ENCODE measurements around the gene MMP14. TPM values are rescaled to one million over a fixed set of nuclear protein-coding genes. Genes with fewer than 3 reads are reported as not detected.

Gene MMP14
- total and polyA plus RNA-seq, 3 donors from 2014 or later = 14.2 to 54.6 (median 35.8) TPM

DNA sequence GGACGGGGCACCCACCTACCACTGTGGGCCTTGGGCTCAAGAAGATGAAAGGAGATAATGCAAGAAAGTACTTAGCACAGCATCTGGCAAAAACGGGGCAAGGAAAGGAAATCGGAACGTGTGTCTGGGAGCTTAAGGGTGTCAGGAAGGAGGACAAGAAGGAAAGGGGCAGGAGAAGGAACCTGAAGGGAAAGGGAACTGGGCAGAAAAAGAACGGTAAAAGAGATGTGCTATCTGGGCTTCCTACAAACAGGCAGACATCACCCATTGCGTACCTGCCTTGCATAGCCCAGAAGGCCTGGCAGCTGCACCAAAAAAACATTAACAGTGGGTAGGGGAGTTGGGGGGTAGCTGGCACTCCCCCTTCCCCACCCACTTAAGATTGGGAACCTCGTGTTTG, 45.7 kb downstream of the MMP14 start:
- Histone ChIP-seq H3K4me1 (peaks cover 7% of the 10 kb centered on the region), H3K4me3 (no peak overlapping the region), H3K27me3 (no peaks in the 10 kb centered on the region), H3K27ac (no peak overlapping the region), H3K36me3 (ENCODE audit: low read depth, missing control alignments) (no peaks in the 10 kb centered on the region), H3K9me3 (no peaks in the 10 kb centered on the region)
- no peak for DNase-seq
- TF ChIP-seq, protein P1, sequence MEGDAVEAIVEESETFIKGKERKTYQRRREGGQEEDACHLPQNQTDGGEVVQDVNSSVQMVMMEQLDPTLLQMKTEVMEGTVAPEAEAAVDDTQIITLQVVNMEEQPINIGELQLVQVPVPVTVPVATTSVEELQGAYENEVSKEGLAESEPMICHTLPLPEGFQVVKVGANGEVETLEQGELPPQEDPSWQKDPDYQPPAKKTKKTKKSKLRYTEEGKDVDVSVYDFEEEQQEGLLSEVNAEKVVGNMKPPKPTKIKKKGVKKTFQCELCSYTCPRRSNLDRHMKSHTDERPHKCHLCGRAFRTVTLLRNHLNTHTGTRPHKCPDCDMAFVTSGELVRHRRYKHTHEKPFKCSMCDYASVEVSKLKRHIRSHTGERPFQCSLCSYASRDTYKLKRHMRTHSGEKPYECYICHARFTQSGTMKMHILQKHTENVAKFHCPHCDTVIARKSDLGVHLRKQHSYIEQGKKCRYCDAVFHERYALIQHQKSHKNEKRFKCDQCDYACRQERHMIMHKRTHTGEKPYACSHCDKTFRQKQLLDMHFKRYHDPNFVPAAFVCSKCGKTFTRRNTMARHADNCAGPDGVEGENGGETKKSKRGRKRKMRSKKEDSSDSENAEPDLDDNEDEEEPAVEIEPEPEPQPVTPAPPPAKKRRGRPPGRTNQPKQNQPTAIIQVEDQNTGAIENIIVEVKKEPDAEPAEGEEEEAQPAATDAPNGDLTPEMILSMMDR (IDR thresholded peaks at IDR 0.05) = no peak
- no peak for TF ChIP-seq POLR2A (IDR thresholded peaks at IDR 0.05)
- WGBS, 2 donors = 44% methylated on average over 7 of the region's 7 CpGs
- intact Hi-C loops (cut with DNase I; ENCODE audit: low total_unique reads) = no loop called here

DNA sequence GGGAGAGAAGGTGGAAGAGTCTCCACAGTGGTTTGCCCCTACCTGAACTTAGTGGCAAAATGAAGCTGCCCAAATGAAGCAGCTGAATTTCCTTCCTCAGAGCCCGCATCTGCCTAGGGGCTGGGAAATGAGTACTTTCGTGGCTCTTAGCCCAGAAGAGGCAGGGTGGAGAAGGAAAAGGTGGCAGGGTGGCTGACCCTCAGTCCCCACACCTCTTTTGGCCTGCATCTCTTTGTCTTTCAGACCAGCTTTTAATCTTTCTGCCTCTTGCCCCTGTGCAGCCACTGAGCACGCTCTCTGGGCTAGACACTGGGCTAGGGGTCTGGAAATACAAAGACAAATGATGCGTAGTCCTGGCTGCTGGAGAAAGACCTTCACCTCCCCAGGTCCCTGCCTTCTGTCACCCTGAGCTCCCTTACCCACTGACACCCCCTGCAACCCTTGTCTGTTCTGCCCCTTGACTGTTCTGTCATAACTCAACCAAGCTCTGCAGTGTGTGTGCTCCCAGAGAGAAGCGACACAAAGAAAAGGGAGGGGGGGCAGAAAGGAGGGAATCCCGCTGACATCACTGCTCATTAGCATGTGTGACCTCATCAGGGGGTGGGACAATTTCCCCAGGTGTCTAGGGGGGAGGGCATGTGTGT, 46.3 kb downstream of the MMP14 start:
- intact Hi-C loops (cut with DNase I; ENCODE audit: low total_unique reads) = no loop called here

DNA sequence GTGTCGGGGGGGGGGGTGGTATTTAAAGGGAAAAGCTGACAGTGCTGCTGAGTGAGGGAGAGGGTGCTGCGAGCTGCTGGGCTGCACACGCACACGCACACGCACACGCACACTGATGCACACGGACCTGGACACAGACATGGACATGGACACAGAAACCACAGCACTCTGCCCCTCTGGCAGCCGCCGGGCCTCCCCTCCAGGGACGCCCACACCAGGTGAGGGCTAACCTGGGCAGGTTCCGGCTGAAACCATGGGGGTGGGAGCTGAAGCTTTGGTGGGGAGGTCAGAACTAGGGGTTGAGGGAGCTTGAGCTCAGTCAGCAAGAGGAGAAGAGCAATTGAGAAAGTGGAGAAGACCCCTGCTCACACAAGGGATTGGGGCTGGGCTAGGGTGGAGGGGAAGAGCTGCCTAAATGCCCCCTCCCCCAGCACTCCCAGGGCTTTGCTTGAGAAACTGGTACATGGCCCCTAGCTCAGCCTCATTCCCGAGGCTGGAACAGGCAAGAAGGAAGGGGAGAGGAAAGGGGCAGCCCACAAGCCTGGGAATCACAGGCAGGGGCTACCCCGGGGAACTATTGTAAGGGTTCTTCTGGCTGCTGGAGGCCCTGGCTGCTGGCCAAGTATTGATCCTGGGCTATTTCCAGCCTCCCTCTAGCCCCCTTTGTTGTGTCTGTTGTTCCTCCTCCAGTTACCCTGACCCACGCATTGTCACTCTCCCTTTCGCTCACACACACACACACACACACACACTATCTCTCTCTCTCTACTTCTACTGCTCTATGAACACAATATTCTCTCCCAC, 47.0 kb downstream of the MMP14 start, which contains the start of gene REM2:
Gene REM2, plus strand, starts transcription at position 50 of the 804 bp plus-strand sequence. Its CDS starts 66 bp downstream, at position 116.
- Histone ChIP-seq H3K36me3 (ENCODE audit: low read depth, missing control alignments) (no peaks in the 10 kb centered on the region), H3K4me3 (no peak within 1 kb of the TSS), H3K4me1 (peaks cover 15% of the 10 kb centered on the region), H3K9me3 (no peaks in the 10 kb centered on the region), H3K27ac (no peak within 1 kb of the TSS), H3K27me3 (no peaks in the 10 kb centered on the region)
- intact Hi-C loops (cut with DNase I; ENCODE audit: low total_unique reads) = no loop called here
- no peak for DNase-seq
- TF ChIP-seq, protein P1 (IDR thresholded peaks at IDR 0.05) = no peak
- no peak for TF ChIP-seq POLR2A (IDR thresholded peaks at IDR 0.05)
- 35 to 40% methylated on average over 14 to 15 of the region's 15 CpGs for WGBS, 2 donors

More for the DNA sequence above, 46.3 kb downstream of the MMP14 start:
- no peaks in the 10 kb centered on the region for H3K9me3 ChIP-seq
- 31 to 48% methylated on average over 6 of the region's 6 CpGs for WGBS, 2 donors
- DNase-seq = peak; percentile 54
- TF ChIP-seq, protein P1 (IDR thresholded peaks at IDR 0.05) = no peak
- no peak for TF ChIP-seq POLR2A (IDR thresholded peaks at IDR 0.05)
- H3K27me3 ChIP-seq = no peaks in the 10 kb centered on the region
- H3K4me1 ChIP-seq = peaks cover 11% of the 10 kb centered on the region
- no peak overlapping the region for H3K4me3 ChIP-seq
- no peaks in the 10 kb centered on the region for H3K36me3 ChIP-seq (ENCODE audit: low read depth, missing control alignments)
- no peak overlapping the region for H3K27ac ChIP-seq

DNA sequence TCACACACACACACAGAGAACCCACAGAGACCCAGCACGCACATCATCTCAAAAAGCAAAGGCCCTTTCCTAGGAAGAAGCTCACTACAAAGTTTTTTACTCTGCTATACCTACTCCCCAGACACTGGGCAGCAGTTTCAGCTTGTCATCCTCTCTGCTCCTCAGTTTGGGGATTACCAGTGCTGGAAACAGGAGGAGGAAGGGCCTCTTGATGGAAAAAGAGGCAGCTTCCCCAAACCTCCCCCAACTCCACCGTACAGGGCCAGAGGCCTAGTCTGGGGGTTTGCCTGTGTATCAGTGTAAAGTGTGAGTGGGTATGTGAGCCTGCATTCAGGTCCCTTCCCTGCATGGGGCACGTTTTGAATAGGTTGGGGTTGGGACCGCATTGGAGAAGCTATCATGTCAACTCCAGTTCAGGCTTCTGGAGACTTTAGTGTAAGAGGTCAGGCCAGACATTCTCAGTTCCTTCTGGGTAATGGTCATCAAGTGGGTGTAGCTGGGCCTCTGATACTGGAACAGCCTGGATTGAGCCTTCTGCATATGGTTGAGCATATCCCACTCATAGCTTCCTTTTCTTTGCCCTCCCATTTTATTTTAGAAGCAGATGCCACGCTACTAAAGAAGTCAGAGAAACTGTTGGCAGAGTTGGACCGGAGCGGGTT, 47.8 kb downstream of the MMP14 start:
- Histone ChIP-seq H3K36me3 (ENCODE audit: low read depth, missing control alignments) (no peaks in the 10 kb centered on the region), H3K4me1 (peaks cover 15% of the 10 kb centered on the region), H3K27ac (no peak overlapping the region), H3K27me3 (no peaks in the 10 kb centered on the region), H3K9me3 (no peaks in the 10 kb centered on the region), H3K4me3 (no peak overlapping the region)
- TF ChIP-seq POLR2A (IDR thresholded peaks at IDR 0.05) = no peak
- TF ChIP-seq, protein P1 (IDR thresholded peaks at IDR 0.05) = no peak
- DNase-seq = no peak
- intact Hi-C loops (cut with DNase I; ENCODE audit: low total_unique reads) = no loop called here
- 74 to 89% methylated on average over 7 of the region's 7 CpGs for WGBS, 2 donors

All from testis (tissue), 3 donors.